GM23338 (cell line): ENCODE results near the gene CDV3.

Experiments used
- CREB1 ChIP-seq: fragments of 250-450 bp; sonication (Bioruptor Pico); IDR thresholded peaks from 2 replicates; pipeline ENCODE4 v1.5.0; 2020; ENCODE audit warnings: low read depth, mild to moderate bottlenecking, moderate library complexity
- EZH2 ChIP-seq: fragments of 200-600 bp; sonication (generic); IDR thresholded peaks from one replicate; pipeline ENCODE4 v1.8.0; 2017; ENCODE audit warnings: antibody characterized with exemption, mild to moderate bottlenecking, low read depth; ENCODE audit not compliant: unreplicated experiment
- EZH2phosphoT487 ChIP-seq: fragments of 200-600 bp; sonication (generic); IDR thresholded peaks from one replicate; pipeline ENCODE4 v1.8.1; 2018; ENCODE audit warnings: antibody characterized with exemption; ENCODE audit not compliant: unreplicated experiment
- JUNB ChIP-seq: IDR thresholded peaks from one replicate; pipeline ENCODE4 v1.6.1; 2016; ENCODE audit warnings: antibody characterized with exemption; ENCODE audit not compliant: unreplicated experiment
- NANOG ChIP-seq: IDR thresholded peaks from 2 replicates; pipeline ENCODE4 v1.6.1; 2016; ENCODE audit warnings: antibody characterized with exemption, borderline replicate concordance
- POLR2AphosphoS5 ChIP-seq: IDR thresholded peaks from 2 replicates; pipeline ENCODE4 v1.6.1; 2016; ENCODE audit warnings: antibody characterized with exemption, low read depth
- STAT1 ChIP-seq: IDR thresholded peaks from one replicate; pipeline ENCODE4 v1.6.1; 2016; ENCODE audit warnings: antibody characterized with exemption; ENCODE audit not compliant: unreplicated experiment
- ZNF331 ChIP-seq: fragments of 250-450 bp; sonication (Bioruptor Pico); IDR thresholded peaks from 2 replicates; pipeline ENCODE4 v1.5.0; 2020; ENCODE audit warnings: low read depth, mild to moderate bottlenecking, moderate library complexity
- TF ChIP-seq, protein P1 (sequence below), 2 experiments: fragments of 200-600 bp in 1 of 2; sonication (generic) in 1 of 2; conservative IDR thresholded peaks; 2 replicates each; pipeline versions ENCODE4 v1.5.1 to v1.6.1; 2016 to 2017; ENCODE audit warnings: antibody characterized with exemption in 2 of 2, low read depth in 2 of 2, mild to moderate bottlenecking in 2 of 2, moderate library complexity in 1 of 2
- TF ChIP-seq, protein P2 (sequence below): IDR thresholded peaks from one replicate; pipeline ENCODE4 v1.6.1; 2018; ENCODE audit warnings: antibody characterized with exemption; ENCODE audit not compliant: unreplicated experiment
- TF ChIP-seq, protein P3 (sequence below): IDR thresholded peaks from 2 replicates; pipeline ENCODE4 v1.6.1; 2016; ENCODE audit warnings: antibody characterized with exemption

DNA sequence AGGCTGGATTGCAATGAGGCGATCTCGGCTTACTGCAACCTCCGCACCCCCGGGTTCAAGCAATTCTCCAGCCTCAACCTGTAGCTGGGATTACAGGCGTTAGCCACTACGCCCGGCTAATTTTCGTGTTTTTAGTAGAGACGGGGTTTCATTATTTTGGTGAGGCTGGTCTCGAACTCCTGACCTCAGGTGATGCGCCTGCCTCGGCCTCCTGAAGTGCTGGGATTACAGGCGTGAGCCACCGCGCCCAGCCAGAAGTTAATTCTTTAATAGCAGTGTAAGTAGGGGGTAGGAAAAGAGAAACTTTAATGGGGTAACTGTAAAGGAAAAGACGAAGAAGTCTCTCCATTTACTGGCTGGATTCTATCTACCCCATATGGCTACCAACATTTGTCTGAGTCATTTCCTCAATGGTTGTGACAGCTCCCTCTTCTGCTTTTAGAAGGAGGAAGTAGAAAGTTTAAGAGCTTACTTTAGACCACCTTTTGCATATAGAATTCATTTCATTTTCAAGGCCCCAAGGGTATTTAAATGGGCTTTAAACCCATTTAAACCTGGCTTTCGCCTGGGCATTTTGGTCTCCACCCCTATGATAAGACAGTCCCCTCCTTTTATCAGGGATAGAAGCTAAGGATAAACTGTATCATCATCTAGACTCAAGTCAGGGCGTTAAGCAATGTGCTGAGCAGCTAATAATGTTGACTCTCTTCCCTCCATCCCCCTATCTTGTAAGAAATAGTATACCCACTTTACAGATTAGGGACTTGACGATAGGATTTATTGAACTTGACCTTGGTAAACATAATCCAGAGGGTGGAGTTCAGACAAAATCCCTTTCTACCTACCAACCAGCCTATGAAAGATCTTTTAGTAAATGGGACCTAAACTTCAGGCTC lies 1.1 kb upstream of the CDV3 start:
- TF ChIP-seq, protein P1, sequence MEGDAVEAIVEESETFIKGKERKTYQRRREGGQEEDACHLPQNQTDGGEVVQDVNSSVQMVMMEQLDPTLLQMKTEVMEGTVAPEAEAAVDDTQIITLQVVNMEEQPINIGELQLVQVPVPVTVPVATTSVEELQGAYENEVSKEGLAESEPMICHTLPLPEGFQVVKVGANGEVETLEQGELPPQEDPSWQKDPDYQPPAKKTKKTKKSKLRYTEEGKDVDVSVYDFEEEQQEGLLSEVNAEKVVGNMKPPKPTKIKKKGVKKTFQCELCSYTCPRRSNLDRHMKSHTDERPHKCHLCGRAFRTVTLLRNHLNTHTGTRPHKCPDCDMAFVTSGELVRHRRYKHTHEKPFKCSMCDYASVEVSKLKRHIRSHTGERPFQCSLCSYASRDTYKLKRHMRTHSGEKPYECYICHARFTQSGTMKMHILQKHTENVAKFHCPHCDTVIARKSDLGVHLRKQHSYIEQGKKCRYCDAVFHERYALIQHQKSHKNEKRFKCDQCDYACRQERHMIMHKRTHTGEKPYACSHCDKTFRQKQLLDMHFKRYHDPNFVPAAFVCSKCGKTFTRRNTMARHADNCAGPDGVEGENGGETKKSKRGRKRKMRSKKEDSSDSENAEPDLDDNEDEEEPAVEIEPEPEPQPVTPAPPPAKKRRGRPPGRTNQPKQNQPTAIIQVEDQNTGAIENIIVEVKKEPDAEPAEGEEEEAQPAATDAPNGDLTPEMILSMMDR (conservative IDR thresholded peaks at IDR 0.05; ENCODE audit: low read depth in 2 of 2) = no peak
- TF ChIP-seq EZH2 = no peak
- TF ChIP-seq EZH2phosphoT487 = no peak
- TF ChIP-seq ZNF331 (CRISPR knock-in tag) = no peak
- TF ChIP-seq, protein P2, sequence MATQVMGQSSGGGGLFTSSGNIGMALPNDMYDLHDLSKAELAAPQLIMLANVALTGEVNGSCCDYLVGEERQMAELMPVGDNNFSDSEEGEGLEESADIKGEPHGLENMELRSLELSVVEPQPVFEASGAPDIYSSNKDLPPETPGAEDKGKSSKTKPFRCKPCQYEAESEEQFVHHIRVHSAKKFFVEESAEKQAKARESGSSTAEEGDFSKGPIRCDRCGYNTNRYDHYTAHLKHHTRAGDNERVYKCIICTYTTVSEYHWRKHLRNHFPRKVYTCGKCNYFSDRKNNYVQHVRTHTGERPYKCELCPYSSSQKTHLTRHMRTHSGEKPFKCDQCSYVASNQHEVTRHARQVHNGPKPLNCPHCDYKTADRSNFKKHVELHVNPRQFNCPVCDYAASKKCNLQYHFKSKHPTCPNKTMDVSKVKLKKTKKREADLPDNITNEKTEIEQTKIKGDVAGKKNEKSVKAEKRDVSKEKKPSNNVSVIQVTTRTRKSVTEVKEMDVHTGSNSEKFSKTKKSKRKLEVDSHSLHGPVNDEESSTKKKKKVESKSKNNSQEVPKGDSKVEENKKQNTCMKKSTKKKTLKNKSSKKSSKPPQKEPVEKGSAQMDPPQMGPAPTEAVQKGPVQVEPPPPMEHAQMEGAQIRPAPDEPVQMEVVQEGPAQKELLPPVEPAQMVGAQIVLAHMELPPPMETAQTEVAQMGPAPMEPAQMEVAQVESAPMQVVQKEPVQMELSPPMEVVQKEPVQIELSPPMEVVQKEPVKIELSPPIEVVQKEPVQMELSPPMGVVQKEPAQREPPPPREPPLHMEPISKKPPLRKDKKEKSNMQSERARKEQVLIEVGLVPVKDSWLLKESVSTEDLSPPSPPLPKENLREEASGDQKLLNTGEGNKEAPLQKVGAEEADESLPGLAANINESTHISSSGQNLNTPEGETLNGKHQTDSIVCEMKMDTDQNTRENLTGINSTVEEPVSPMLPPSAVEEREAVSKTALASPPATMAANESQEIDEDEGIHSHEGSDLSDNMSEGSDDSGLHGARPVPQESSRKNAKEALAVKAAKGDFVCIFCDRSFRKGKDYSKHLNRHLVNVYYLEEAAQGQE = no peak
- TF ChIP-seq POLR2AphosphoS5 = no peak
- no peak for TF ChIP-seq JUNB
- TF ChIP-seq NANOG = no peak
- TF ChIP-seq, protein P3, sequence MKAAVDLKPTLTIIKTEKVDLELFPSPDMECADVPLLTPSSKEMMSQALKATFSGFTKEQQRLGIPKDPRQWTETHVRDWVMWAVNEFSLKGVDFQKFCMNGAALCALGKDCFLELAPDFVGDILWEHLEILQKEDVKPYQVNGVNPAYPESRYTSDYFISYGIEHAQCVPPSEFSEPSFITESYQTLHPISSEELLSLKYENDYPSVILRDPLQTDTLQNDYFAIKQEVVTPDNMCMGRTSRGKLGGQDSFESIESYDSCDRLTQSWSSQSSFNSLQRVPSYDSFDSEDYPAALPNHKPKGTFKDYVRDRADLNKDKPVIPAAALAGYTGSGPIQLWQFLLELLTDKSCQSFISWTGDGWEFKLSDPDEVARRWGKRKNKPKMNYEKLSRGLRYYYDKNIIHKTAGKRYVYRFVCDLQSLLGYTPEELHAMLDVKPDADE = no peak
- no peak for TF ChIP-seq STAT1
- no peak for TF ChIP-seq CREB1 (CRISPR knock-in tag)
